G401.6 (cell line): ENCODE data around the gene UBAC1.

Experiments
- FAIRE-seq: peaks from 2 replicates; lab custom pipeline; 2012; peaks lifted over from hg19 to GRCh38; lab: Jason Lieb, UNC

Gene UBAC1

DNA sequence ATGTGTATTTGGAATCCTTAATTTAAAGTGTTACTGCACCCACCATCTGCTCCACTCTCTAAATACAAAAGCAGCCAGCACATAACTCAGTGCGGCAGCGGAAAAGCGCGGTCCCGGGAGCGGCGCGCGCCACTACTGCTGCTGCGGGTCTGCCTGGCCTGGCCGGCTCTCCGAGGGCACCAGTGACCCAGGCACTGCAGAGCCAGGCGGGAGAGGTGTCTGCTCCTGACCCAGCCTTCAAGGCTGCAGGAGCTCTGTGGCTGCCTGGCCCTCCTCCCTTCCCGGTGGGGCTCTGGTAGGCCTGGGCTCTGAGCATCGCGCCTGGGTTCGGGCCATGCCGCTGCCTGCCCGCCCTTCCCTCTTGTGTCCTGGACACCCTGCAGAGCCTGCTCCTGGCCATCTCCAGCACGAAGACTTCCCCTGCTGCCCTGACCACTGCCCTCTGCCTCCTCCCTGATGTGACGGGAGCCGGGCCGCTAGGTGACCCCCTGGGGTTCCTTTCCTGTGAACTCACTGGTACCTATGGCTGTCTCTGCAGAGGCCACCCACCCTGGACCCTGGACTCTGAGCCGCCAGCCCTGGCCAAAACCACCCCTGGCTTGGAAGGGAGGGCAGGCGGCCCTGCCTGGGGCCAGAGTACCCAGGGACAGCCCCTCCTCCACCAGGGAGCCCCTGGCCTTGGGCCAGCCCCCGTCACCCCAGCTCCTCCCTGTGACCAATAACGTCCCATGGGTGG lies 32.8 kb upstream of the UBAC1 start:
- FAIRE-seq: no peak

DNA sequence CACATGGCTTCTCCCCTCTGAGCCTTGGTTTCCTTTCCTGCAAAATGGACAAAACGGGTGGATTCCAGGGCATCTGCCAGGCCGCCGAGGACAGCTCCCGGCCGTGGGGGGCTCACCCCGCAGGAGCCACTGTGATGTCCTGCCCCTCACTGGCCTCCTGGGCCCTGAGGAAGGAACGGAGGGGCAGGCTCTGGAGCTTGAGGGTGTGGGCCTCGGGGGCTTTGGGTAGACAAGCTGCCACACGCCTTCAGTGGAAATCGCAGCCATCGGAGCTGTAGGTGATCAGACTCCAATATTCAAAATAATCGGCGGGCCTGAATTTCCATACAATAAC lies 32.2 kb upstream of the UBAC1 start:
- no peak for FAIRE-seq

DNA sequence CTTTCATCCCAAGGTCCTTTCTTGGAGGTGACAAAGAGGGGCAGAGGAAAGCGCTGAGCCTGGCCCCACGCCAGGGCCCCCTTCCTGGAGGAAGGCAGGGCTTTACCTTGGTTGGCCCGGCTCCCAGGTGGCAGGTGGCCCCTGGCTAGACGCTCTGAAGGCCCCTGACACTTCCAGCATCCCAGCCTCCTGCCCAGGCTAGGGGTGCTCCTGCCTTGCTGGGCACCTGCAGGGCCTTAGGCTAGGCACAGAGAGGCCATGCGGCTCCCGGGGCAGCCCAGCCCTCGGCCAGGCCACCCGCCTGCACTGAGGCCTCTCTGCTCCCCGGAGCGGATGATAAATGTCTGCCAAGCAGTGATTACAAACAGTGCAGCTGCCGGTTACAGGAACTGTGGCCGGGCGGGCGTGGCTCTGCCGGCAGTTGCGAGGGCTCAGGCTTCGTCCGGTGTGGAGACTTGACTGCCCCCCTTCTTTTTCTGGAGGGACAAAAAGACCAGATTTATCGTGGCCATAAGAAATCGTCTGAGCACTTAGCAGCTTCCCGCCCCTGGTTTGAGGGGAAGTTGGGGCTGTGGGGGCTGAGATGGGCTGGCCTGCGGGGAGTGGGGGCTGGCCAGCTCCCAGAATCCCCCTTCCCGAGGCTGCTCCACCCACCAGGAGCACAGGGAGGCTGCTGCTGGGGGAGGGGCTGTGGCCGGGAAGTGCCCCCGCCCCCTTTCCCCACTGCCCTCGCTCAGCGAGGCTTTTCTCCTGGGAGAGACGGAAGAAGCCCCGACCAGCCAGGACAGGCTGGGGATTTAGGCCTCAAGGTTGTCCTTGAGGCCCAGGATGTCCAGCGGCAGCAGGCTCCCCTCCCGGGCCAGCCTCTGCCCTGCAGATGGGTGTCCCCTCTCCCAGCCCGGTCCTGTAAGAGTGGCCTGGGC lies 31.6 kb upstream of the UBAC1 start:
- peak; percentile 81 for FAIRE-seq

DNA sequence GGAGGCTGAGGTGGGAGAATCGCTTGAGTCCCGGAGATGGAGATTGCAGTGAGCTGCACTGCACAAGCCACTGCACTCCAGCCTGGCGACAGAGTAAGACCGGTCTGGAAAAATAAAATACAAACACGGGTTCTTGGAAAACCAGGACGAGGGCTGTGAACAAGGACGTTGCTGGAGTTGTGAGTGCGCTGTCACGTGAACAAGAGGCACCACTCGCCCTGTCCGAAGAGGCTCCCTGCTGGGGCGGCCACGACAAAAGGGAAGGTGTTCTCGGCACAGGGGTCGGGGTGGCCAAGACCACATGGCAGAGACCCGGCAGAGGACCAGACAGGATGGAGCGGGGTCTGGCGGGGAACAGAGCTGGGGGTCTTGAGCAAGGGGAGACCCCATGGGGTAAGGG lies 30.6 kb upstream of the UBAC1 start:
- FAIRE-seq: no peak

DNA sequence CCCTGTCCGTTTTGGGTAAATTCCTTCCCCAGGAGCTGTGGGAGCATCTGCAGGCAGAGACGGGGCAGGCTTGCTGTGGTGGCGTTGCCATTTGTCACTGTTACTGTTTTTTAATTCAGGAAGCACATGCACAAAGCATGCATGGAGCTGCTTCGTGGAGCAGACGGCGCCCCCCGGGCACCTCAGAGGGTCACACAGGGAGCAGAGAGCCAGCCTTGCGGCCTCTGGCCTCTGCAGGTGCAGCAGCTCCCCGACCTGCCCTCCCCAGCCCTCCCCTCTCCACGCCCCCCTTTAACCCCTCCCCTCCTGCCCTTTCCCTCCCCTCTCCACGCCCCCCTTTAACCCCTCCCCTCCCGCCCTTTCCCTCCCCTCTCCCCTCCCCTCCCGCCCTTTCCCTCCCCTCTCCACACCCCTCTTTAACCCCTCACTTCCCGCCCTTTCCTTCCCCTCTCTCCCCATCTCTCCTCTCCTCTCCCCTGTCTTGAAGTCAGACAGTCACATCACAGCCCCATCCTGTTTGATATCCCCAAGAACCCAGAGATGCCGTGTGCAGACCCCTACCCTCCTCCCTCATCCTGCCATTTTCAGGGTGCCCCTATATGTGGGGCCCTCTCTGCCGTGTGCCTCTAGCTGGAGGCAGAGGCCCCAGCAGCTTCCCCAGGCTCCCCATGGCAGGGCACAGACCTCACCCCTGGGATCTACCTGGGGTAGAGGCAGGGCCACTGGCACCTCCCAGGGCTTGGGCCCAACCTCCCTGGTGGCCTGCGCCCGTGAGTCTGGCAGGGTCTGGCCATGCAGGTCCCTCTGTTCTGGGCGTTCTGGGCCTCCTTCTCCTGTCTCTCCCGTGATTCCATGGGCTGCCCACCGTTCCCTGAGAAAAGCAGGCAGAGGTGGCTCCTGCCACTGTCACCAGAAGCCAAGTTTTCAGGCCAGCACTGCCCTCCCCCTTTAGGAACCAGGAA lies 29.6 kb upstream of the UBAC1 start:
- no peak for FAIRE-seq

DNA sequence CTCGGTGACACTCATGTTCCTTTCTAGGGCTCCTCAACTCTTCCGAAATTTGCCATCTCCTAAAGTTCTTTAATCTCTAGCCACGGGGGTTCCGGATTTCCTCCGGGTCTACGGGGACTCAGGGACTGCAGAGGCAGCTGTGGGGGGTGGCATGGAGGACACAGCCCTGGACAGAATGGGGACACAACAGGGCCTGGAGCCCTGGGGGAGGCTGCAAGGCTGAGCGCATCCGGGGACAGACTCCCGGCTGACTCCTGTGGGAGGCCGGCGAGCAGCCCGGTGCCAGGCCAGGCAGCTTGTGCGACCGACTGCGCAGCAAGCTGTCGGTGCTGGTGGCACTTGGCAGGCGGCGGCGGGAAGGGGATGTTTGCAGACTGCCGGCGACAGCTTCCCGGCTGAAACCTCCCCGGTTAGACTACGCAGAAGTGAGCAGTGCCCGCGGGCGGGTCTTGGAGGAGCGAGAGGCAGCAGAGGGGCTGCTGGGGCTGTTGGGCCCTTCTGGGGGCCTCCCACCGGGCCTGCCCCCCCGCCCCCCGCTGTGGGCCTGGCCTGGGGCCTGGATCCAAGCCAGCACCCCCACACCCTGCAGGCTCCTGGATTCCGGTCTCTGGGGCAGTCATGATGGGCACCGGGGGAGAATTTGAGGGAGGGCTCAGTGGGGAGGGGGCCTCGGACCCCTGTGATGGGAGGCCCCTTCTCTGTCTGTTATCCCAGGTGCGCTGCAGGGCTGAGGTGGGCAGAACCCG lies 28.7 kb upstream of the UBAC1 start:
- FAIRE-seq: no peak

DNA sequence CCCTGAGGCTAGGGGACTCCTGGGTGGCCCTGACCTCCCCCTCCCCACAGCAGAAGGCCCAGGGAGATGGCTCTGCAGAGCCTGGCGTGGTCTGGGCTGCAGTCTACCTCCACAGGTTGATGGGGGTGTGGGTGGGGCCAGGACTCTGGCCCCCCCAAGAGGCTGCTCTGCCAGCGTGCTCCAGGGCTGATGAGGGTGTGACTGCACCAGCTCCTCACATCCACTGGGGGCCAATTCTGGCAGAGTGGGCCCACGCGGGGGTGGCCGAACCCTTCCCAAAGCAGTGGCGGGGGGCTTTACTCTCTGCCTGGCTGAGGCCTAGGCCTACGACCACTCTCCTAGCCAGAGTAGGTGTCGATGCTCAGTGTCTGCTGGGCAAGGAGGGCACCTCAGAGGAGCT lies 28.0 kb upstream of the UBAC1 start:
- no peak for FAIRE-seq

DNA sequence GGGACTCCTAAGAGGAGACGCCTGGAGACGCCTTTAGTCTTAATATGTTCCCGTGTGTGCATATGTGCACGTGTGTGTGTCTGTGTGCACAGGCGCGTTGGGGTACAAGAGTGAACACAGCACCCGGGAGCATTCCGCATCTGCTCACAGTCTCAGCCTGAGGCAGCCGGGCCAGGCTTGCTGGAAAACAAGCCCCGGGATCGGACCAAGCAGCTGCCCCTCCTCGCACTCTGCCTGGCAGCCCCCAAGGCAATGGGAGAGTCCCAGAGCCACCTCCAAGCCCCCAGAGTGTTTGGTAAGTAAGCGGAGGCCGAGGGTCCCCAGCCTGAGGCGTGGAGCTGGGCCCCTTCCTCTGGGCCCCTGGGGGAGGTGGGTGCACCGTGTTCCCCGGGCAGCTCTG lies 27.3 kb upstream of the UBAC1 start:
- no peak for FAIRE-seq

DNA sequence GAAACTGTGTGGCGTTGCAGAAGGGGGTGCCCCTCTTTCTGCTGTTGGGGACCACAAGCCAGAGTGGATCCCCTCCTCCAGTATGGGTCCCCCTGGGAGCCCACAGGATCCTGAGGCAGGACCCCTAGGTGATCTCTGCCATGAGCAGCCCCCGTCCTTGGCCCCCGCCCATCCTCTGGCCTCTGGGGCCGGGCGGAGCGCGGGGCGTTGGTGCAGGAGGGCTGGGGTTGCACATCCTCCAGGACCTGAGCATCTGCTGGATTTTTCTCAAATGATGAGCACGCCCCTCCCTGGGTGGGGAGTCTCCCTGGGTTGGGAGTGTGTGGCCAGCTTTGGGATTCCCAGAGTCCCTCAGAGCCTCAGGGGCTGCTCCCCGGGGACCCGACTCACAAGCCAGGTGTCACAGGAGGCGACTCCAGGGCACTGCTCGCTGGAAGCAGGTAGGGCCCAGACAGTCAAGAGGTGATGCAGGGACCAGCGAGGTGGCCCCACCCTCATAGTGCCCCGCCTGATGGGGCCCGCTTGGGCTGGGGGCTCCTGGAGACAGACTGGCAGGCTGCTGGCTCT lies 26.7 kb upstream of the UBAC1 start:
- FAIRE-seq: no peak

DNA sequence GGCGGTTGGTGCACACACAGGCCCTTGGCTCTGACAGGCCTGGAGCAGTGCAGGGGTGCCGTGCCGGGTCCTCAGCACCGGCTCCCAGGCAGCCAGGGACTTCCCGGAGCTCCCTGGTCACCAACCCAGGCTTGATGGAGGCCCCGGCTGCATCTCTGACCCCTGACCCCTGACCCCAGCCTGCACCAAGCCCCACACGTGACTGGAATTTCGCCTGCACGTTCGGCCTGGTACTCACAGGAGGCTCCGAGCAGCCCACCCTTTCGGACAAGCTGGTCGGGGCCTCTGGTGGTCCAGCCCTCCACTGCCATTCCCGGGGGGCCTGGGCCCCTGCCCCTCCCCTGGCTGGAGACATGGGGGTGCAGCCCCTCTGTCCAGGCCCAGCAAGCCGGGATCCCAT lies 25.4 kb upstream of the UBAC1 start:
- no peak for FAIRE-seq

DNA sequence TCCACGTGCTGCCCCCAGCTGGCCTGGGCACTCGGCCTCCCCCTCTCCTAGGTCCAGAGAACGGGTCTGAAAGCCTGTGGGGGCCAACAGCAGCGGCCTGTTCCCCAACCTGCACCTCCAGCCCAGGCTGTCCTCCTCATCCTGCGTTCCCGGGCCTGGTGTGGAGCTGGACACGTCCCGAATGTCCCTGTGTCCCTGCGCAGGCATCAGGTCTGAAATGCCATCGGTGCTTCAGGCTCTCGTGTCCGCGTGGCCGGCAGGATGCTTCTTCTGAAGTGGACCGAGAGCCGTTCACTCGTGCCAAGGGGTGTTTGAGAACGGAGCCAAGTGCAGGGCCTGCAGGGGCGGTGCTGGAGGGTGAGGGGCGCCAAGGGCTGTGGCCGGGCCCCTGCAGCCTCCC lies 24.7 kb upstream of the UBAC1 start:
- no peak for FAIRE-seq

DNA sequence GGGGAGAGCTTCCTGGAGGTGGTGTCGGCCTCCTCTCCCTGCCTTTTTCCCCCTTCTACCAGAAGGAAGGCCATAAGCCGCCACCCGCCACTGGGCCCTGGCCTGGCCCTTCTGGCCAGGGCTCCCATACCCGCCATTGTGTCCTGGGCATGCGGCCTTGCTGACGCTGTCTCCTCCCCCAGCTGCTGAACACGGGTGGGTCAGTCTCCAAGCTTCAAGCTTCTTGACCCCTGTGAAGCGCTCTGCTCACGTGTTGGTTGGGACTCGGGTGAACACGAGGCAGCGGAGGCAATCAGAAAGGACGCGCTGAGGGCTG lies 24.2 kb upstream of the UBAC1 start:
- no peak for FAIRE-seq

DNA sequence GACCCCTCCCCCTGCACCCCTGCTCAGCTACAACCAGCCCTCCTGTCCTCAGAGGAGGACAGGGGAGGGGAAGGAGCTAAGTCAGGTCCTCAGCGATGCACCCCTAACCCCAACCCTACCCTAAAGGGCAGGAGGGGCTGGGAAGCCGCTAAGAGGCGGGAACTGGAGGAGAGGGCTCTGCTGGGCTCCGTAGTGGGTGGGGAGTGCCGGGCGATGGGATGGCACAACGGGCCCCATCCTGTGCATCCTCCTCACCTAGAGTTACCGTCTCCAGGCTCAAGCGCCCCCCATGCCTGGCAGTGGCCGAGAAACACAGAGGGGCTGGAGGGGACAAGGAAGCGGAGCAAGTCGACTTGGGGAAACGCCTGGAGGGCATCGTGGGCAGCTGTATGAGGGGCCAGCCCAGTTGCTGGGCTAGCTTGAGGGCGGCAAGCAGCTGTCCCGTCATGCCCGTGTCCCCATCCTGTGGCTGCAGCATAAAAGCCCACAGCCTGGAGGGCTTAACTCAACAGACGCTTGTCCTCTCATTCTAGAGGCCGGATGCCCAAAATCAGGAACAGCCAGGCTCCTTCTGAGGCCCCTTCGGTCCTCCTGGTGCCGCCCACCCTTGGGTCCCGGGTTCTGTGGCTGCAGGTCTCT lies 23.0 kb upstream of the UBAC1 start:
- no peak for FAIRE-seq

DNA sequence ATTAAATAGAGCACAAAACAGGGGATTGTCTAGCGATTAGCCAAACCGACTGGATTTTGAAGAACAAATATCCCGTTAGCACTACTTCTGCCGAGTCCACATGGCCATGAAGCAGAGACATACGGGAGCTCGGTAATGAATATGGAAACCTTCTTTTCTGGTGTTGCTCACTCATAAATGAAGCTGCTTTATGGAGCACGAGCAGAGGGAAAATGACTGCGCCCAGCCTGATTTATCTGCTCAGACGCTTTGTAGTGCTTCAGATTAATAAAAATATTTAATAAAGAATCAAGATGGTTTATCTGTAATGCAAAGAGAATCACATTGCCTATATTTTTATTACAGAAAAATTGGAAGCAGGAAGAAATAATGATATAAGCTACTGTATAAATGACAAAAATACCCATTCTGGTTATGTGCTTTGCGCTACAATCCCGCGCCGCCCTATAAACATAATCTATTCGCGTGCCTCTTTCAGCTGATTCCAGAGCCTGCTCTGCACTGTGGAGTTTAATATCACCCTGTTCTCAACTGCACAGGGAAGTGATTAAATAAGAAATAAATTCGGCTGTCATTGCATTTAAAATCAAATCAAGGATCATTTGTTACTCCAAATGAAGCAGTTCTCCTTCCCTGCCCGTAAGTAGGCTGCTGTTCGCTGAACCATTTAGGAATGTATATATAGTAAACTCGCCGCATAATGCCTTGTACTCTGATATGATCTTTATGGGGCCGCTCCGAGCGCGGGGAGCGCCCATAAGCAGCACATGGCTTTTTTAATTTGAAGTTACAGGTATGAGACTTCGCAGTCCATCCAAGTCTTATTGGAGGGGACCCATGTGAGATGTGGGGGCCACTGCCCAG lies 22.3 kb upstream of the UBAC1 start:
- no peak for FAIRE-seq

DNA sequence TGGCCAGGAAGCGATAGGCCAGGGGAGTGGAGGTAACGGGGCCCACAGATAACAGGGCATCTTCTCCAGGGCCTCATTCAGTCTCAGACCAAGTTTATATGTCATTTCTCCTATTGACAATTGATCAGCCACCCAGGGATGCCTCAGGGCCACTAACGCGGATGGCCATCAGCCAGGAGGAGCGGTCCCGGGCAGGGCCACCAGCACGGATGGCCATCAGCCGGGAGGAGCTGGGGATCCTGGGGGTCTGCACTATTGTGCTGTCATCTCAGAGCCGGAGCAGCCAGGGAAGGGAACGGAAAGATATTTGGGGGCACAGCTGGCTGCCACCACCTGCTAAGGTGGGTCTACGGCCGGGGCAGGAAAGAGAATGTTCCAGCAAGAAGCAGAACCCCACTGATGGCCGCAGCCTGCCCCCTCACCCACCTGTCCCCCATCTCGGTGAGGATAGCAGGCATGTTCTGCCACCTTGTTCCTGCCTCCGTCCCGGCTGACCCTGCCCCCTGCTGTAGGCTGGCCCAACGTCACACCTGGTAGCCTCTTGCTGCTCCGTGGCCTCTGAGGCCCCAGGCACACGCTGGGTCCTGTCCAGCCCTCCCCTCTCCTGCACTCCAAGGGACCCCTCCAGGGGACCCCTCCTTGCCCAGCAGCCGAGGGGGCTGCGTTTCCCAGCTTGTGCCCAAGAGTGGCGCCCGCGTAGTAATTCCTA lies 21.5 kb upstream of the UBAC1 start:
- FAIRE-seq: no peak

DNA sequence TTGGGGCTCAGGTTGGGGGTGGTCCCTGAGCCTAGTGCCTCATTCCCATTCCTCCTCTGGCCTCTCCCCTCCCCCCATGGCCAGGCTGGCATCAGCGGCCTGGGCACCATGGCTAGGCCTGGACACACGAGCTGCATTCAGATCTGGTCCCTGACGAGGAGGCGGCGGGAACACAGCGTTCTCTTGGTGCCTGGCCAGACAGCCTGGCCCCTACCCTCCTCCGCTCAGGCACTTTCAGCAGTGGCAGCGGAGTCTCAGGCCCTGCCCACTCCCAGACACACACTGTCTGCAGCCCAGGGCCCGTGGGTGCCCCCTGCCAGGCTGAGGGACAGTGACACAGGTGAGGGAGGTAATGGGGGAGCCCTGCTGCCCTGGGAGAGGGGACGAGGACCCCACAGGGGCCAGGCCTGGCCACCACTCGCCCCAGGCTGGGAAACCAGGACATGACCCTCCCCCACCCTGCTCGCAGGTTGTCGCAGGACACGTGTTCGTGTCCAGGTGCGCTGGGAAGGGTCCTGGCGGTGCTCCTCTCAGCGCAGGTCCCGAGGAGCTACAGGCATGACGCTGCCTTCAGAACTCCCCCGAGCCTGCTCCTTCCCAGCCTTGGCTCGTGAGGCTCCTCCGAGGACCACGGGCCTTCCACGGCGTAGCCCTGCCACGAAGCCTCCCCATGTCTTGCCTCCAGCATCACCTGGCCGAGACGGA lies 19.9 kb upstream of the UBAC1 start:
- no peak for FAIRE-seq

DNA sequence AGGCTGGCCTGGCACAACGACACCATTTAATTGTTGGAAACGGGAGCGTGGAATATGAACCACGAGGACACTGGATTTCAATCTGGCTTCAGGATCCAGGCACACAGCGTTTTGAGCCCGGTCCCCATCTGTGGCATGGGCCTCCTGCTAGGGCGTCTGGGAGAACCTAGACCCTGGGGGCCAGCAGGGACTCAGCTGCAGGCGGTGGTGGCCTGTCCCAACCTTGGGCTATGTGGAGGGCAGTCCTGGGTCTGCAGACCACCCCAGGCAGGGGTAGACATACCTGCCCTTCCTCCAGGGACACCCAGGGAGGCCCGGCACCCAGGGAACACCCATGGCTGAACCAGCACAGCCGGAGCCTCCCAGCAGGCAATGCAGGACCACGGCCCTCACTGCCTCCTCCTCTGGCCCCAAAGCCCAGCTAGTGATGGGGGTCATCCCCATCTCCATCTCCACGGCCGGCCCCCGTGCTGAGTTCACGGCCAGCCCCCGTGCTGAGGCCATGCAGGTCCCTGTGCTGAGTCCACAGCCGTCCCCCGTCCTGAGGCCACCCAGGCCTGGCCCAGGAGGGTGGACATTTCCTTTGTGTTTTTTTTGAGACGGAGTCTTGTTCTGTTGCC lies 18.5 kb upstream of the UBAC1 start:
- no peak for FAIRE-seq
